COR-L47 (cell line): ENCODE measurements around the gene MSX1.

Experiments used
- DNase-seq: peaks from one replicate; lab custom pipeline; 2025; lab: John Stamatoyannopoulos, UW

MSX1 gene

GRCh38 chr4:4913147-4913561 is 53.7 kb downstream of the MSX1 start:
- no peak for DNase-seq
